KMS-11 (cell line): ENCODE data around the gene CD55.

Experiments
- H2AFZ ChIP-seq: fragments of 200-600 bp; sonication (generic); 2 replicates; pipeline ENCODE4 v1.6.1; 2016; ENCODE audit warnings: antibody characterized with exemption, mixed run types, low read depth
- H3K27ac ChIP-seq: fragments of 200-600 bp; sonication (generic); 2 replicates; pipeline ENCODE4 v1.6.1; 2016; ENCODE audit warnings: mild to moderate bottlenecking, mixed run types
- H3K27me3 ChIP-seq: fragments of 200-600 bp; sonication (generic); 2 replicates; pipeline ENCODE4 v1.6.1; 2017; ENCODE audit warnings: mild to moderate bottlenecking, low read depth, mixed run types, moderate library complexity; ENCODE audit not compliant: insufficient read depth
- H3K36me3 ChIP-seq: fragments of 200-600 bp; sonication (generic); 2 replicates; pipeline ENCODE4 v1.6.1; 2017; ENCODE audit warnings: mild to moderate bottlenecking, mixed run types; ENCODE audit not compliant: insufficient read depth
- H3K4me1 ChIP-seq: fragments of 200-600 bp; sonication (generic); 2 replicates; pipeline ENCODE4 v1.6.1; 2016; ENCODE audit warnings: mild to moderate bottlenecking, low read depth, mixed run types; ENCODE audit not compliant: poor library complexity, severe bottlenecking
- H3K4me2 ChIP-seq: fragments of 200-600 bp; sonication (generic); 2 replicates; pipeline ENCODE4 v1.7.0; 2016; ENCODE audit warnings: mild to moderate bottlenecking, mixed run types
- H3K4me3 ChIP-seq: fragments of 200-600 bp; sonication (generic); IDR thresholded peaks from 2 replicates; pipeline ENCODE4 v1.6.1; 2017; ENCODE audit warnings: low read depth, low read length, mixed read lengths; ENCODE audit not compliant: insufficient read depth
- H3K79me2 ChIP-seq: fragments of 200-600 bp; sonication (generic); 2 replicates; pipeline ENCODE4 v1.6.1; 2016; ENCODE audit warnings: low read depth, mixed run types; ENCODE audit not compliant: insufficient read depth
- H3K9ac ChIP-seq: fragments of 200-600 bp; sonication (generic); 2 replicates; pipeline ENCODE4 v1.6.1; 2016; ENCODE audit warnings: mild to moderate bottlenecking, mixed run types
- H4K20me1 ChIP-seq: fragments of 200-600 bp; sonication (generic); 2 replicates; pipeline ENCODE4 v1.6.1; 2016; ENCODE audit warnings: mild to moderate bottlenecking, mixed run types; ENCODE audit not compliant: insufficient read depth
- CTCF ChIP-seq: fragments of 200-600 bp; sonication (generic); conservative IDR thresholded peaks from 2 replicates; pipeline ENCODE4 v1.6.1; 2017; ENCODE audit warnings: low read depth, mild to moderate bottlenecking, antibody characterized with exemption, low read length, moderate library complexity, mixed read lengths

The CD55 gene

GRCh38 chr1:207334337-207334736, 12.9 kb downstream of the CD55 start:
- no peak overlapping the region for H3K4me3 ChIP-seq

GRCh38 chr1:207335138-207335537, 13.7 kb downstream of the CD55 start:
- Histone ChIP-seq H3K4me3 (no peak overlapping the region), H3K27me3 (no peaks in the 10 kb centered on the region), H3K9ac (no peak overlapping the region), H2AFZ (no peak overlapping the region), H3K79me2 (no peaks in the 10 kb centered on the region), H3K36me3 (0 out of 2 replicates have a peak, but pooled peaks cover 4% of the 10 kb centered on the region), H3K27ac (no peak overlapping the region), H4K20me1 (no peaks in the 10 kb centered on the region), H3K4me2 (peak overlapping the region; percentile 8; the same call in 1 of the 2 replicates), H3K4me1 (peaks cover 31% of the 10 kb centered on the region)
- no peak for TF ChIP-seq CTCF

More at GRCh38 chr1:207334337-207334736, 12.9 kb downstream of the CD55 start:
- no peak overlapping the region for H3K27ac ChIP-seq
- no peaks in the 10 kb centered on the region for H3K27me3 ChIP-seq
- TF ChIP-seq CTCF: no peak
- no peaks in the 10 kb centered on the region for H4K20me1 ChIP-seq
- H3K79me2 ChIP-seq: no peaks in the 10 kb centered on the region
- no peak overlapping the region for H3K4me2 ChIP-seq
- no peak overlapping the region for H2AFZ ChIP-seq
- H3K9ac ChIP-seq: no peak overlapping the region
- H3K36me3 ChIP-seq: 0 out of 2 replicates have a peak, but pooled peaks cover 4% of the 10 kb centered on the region
- H3K4me1 ChIP-seq: peaks cover 31% of the 10 kb centered on the region

GRCh38 chr1:207335695-207336363, 14.4 kb downstream of the CD55 start:
- Histone ChIP-seq H3K4me3 (no peak overlapping the region), H3K4me1 (peaks cover 31% of the 10 kb centered on the region), H3K27ac (peak overlapping the region; percentile 9; the same call in 1 of the 2 replicates), H2AFZ (no peak overlapping the region), H3K79me2 (no peaks in the 10 kb centered on the region), H3K27me3 (no peaks in the 10 kb centered on the region), H4K20me1 (no peaks in the 10 kb centered on the region), H3K4me2 (peak overlapping the region; percentile 12), H3K9ac (no peak overlapping the region), H3K36me3 (0 out of 2 replicates have a peak, but pooled peaks cover 4% of the 10 kb centered on the region)
- no peak for TF ChIP-seq CTCF

GRCh38 chr1:207336559-207337467, 15.3 kb downstream of the CD55 start:
- H3K79me2 ChIP-seq: no peaks in the 10 kb centered on the region
- H4K20me1 ChIP-seq: no peaks in the 10 kb centered on the region
- H3K27me3 ChIP-seq: no peaks in the 10 kb centered on the region
- H3K4me2 ChIP-seq: peak overlapping the region; percentile 12; the same call in 1 of the 2 replicates
- no peak overlapping the region for H2AFZ ChIP-seq
- no peak overlapping the region for H3K4me3 ChIP-seq
- TF ChIP-seq CTCF: no peak
- no peak overlapping the region for H3K9ac ChIP-seq
- H3K36me3 ChIP-seq: 0 out of 2 replicates have a peak, but pooled peaks cover 4% of the 10 kb centered on the region
- H3K4me1 ChIP-seq: peaks cover 31% of the 10 kb centered on the region
- peak overlapping the region; percentile 9; the same call in 1 of the 2 replicates for H3K27ac ChIP-seq
